ENCODE measurements around the gene SH3RF3. TPM values are rescaled to one million over a fixed set of nuclear protein-coding genes. Genes with fewer than 3 reads are reported as not detected.

Gene SH3RF3
- total and polyA plus RNA-seq, 2 of the 13 experiments (the other 11 are each of a cell fraction or from before 2014, with no cell fraction given) = 0.04 TPM; not detected in 1

GRCh38 chr2:109148991-109149645 lies 20.1 kb downstream of the SH3RF3 start:
- FAIRE-seq (no peak), DNase-seq (ENCODE audit: low spot score) (no peak), ATAC-seq (no peak)
- POLR2A ChIA-PET = no interaction called here
- intact Hi-C loops (cut with micrococcal nuclease; ENCODE audit: unreplicated experiment) (no loop called here), in situ Hi-C loops (cut with HindIII; ENCODE audit: extremely low pct_ligation_motif_present, low pct_unique_long_range_greater_than_20kb) (no loop called here)
- Histone ChIP-seq H2AFZ (ENCODE audit: low read length) (no peak overlapping the region), H3K4me2 (ENCODE audit: low read depth, low read length) (no peak overlapping the region), H3K27ac (ENCODE audit: extremely low read length, insufficient read depth, low read length) (no peak overlapping the region), H3K9me3 (ENCODE audit: low read length) (no peaks in the 10 kb centered on the region), H3K79me2 (ENCODE audit: insufficient read depth, low read length) (no peaks in the 10 kb centered on the region), H4K20me1 (ENCODE audit: insufficient read depth, low read length) (no peaks in the 10 kb centered on the region; the same call in 1 of the 2 replicates), H3K4me1 (ENCODE audit: insufficient read depth, low read length) (no peaks in the 10 kb centered on the region), H3K36me3 (replicated peaks in 1 of 2; ENCODE audit: control insufficient read depth in 1 of 2, insufficient read depth in 2 of 2, low read length in 2 of 2) (no peaks in the 10 kb centered on the region), H3K4me3 (replicated peaks in 1 of 3; ENCODE audit: insufficient read depth in 1 of 3, low read depth in 2 of 3, low read length in 3 of 3) (no peak overlapping the region), H3K9ac (ENCODE audit: insufficient read depth, low read depth, low read length) (no peak overlapping the region), H3K27me3 (ENCODE audit: control insufficient read depth in 1 of 2, insufficient read depth in 2 of 2, low read length in 2 of 2) (peaks cover 1 to 3% of the 10 kb centered on the region in 2 experiments; a peak in 2 of 5 replicates)
- BruUV-seq (replicated peaks) = no TSS peak
- WGBS (ENCODE audit: low lambda C conversion rate) = 52% methylated on average over 5 of the region's 8 CpGs
- TF ChIP-seq KDM4B (CRISPR knock-in tag; IDR thresholded peaks at IDR 0.05) (no peak), MAZ (IDR thresholded peaks at IDR 0.05; ENCODE audit: borderline replicate concordance, low read depth, low read length) (no peak), MAZ (CRISPR knock-in tag; IDR thresholded peaks at IDR 0.05; ENCODE audit: low read depth) (no peak), ATF7 (IDR thresholded peaks at IDR 0.05) (no peak), ATF7 (CRISPR knock-in tag; IDR thresholded peaks at IDR 0.05) (no peak), AHDC1 (CRISPR knock-in tag; IDR thresholded peaks at IDR 0.05; ENCODE audit: borderline replicate concordance) (no peak)
- CTCF ChIA-PET (ENCODE audit: low intra/inter-chr PET ratio, low total read pairs) = no interaction called here
